A673 (cell line): ENCODE results near the gene PPCDC.

Experiments used
- CTCF ChIP-seq: fragments of 300-800, 200-600 bp; sonication (generic); conservative IDR thresholded peaks from 2 replicates; pipeline ENCODE4 v1.5.1; 2017; ENCODE audit warnings: low read depth, mild to moderate bottlenecking, antibody characterized with exemption, low read length, moderate library complexity, mixed read lengths
- EZH2 ChIP-seq: fragments of 200-600 bp; sonication (generic); IDR thresholded peaks from 2 replicates; pipeline ENCODE4 v1.6.1; 2017; ENCODE audit warnings: borderline replicate concordance, low read depth, mild to moderate bottlenecking, mixed read lengths, antibody characterized with exemption, low read length; ENCODE audit not compliant: poor library complexity, severe bottlenecking

- no peak for TF ChIP-seq EZH2
- no peak for TF ChIP-seq CTCF
These were observed 46.0 kb downstream of the PPCDC start for GRCh38 chr15:75069301-75069925.
